Panc1 (cell line): Measurements from ENCODE around the gene PANX2. TPM values are rescaled to one million over a fixed set of nuclear protein-coding genes. Genes with fewer than 3 reads are reported as not detected.

Experiments
- ATAC-seq: fragments of 200-7000 bp; cut with Tn5 transposase; 2 replicates; pipeline ENCODE4 v1.9.1; 2020; ENCODE audit warnings: mild to moderate bottlenecking, moderate library complexity
- BruUV-seq: library from RNA; stranded (reverse); fragments of 400-500 nt; replicated peaks from 2 replicates; lab custom pipeline; 2021; lab: Mats Ljungman, UMichigan
- CTCF ChIA-PET: fragments of 300-600 bp; sonication (Branson Sonifier 250); formaldehyde crosslinking; loops from one replicate; lab custom pipeline; 2022; ENCODE audit warnings: antibody characterized with exemption; lab: Charles Lee
- POLR2A ChIA-PET: fragments of 300-600 bp; sonication (Branson Sonifier 250); formaldehyde crosslinking; loops from one replicate; lab custom pipeline; 2022; ENCODE audit warnings: antibody characterized with exemption; lab: Charles Lee
- DNase-seq: peaks from one replicate; pipeline ENCODE4 v3.0.0-alpha.2; 2010; ENCODE audit warnings: low read depth, low spot score
- H3K27ac ChIP-seq: 2 replicates; pipeline ENCODE4 v1.5.1; 2011; ENCODE audit warnings: mild to moderate bottlenecking, low read length, inconsistent platforms
- H3K27me3 ChIP-seq: fragments of 200-500 bp; sonication (Bioruptor generic); 2 replicates; pipeline ENCODE4 v1.6.0; 2014; ENCODE audit warnings: low read length, inconsistent platforms; ENCODE audit not compliant: control insufficient read depth, insufficient read depth
- H3K36me3 ChIP-seq: fragments of 200-500 bp; sonication (Bioruptor generic); 2 replicates; pipeline ENCODE4 v1.5.1; 2014; ENCODE audit warnings: inconsistent platforms, mild to moderate bottlenecking, low read length, moderate library complexity; ENCODE audit not compliant: control insufficient read depth, insufficient read depth
- H3K4me1 ChIP-seq: 2 replicates; pipeline ENCODE4 v1.5.1; 2011; ENCODE audit warnings: inconsistent platforms, mild to moderate bottlenecking, low read length, moderate library complexity; ENCODE audit not compliant: control insufficient read depth, insufficient read depth
- H3K4me3 ChIP-seq, 2 experiments: 2 replicates each; pipeline ENCODE4 v1.5.1; 2011 to 2012; ENCODE audit warnings: low read depth in 2 of 2, low read length in 2 of 2, mild to moderate bottlenecking in 2 of 2, inconsistent platforms in 1 of 2, moderate library complexity in 1 of 2
- H3K9me3 ChIP-seq: fragments of 200-500 bp; sonication (Bioruptor generic); 2 replicates; pipeline ENCODE4 v1.5.1; 2014; ENCODE audit warnings: low read depth, mild to moderate bottlenecking, inconsistent platforms, low read length, moderate library complexity; ENCODE audit not compliant: control insufficient read depth, insufficient read depth
- POLR2AphosphoS5 ChIP-seq: IDR thresholded peaks from 2 replicates; pipeline ENCODE4 v1.6.1; 2012; ENCODE audit warnings: mild to moderate bottlenecking, low read depth, low read length, moderate library complexity
- SIN3A ChIP-seq: IDR thresholded peaks from 2 replicates; pipeline ENCODE4 v1.6.1; 2012; ENCODE audit warnings: low read depth, mild to moderate bottlenecking, low read length, moderate library complexity, borderline replicate concordance; ENCODE audit not compliant: insufficient read depth
- TCF7L2 ChIP-seq: IDR thresholded peaks from 2 replicates; pipeline ENCODE4 v1.6.1; 2011; ENCODE audit warnings: mild to moderate bottlenecking, low read depth, low read length, inconsistent platforms
- in situ Hi-C: cut with HindIII; loops from 2 replicates; pipeline ENCODE4 v1.10.0; 2016; ENCODE audit warnings: low sequenced_read_pairs, low pct_unique_long_range_greater_than_20kb
- intact Hi-C: fragments of 100-400 bp; cut with micrococcal nuclease; formaldehyde crosslinking; loops from one replicate; pipeline ENCODE4 v1.10.0; 2022; ENCODE audit not compliant: unreplicated experiment
- total RNA-seq: library from RNA; stranded (reverse); gene quantifications from one replicate; pipeline ENCODE4 v1.2.1, GENCODE V29; 2021; ENCODE audit not compliant: unreplicated experiment
- TF ChIP-seq, protein P1 (sequence below), 2 experiments: IDR thresholded peaks; 2 replicates each; pipeline ENCODE4 v1.6.1; 2011 to 2012; ENCODE audit warnings: low read depth in 2 of 2, control low read depth in 1 of 2, low read length in 1 of 2, mild to moderate bottlenecking in 1 of 2, moderate library complexity in 1 of 2; ENCODE audit not compliant: insufficient read depth in 1 of 2
- TF ChIP-seq, protein P2 (sequence below): fragments of 450-650 bp; IDR thresholded peaks from 2 replicates; pipeline ENCODE4 v1.5.1; 2017; ENCODE audit warnings: mild to moderate bottlenecking

Gene PANX2
- total RNA-seq, 1 experiment from 2014 or later, result 0.77 TPM

DNA sequence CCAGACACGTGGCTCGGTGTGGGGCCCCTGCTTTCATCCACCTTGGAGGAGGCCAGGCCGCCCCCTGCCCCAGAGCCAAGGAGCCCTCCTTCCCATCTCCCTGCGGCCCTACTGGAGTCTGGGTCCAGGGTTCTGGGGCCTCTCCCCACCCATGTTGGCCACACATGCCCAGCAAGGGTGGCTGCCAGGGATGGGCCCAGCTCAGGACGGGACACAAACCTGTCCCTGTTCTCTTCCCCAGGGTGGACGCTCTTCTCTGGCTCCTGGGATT is 4.6 kb downstream of the PANX2 start:
- ATAC-seq (no peak), DNase-seq (no peak)
- H3K27me3 ChIP-seq, result no peaks in the 10 kb centered on the region
- ChIA-PET CTCF (no interaction called here), POLR2A (no interaction called here)
- H3K9me3 ChIP-seq, result no peaks in the 10 kb centered on the region
- H3K27ac ChIP-seq, result no peak overlapping the region
- H3K4me1 ChIP-seq, result no peaks in the 10 kb centered on the region
- TF ChIP-seq POLR2AphosphoS5 (no peak), SIN3A (no peak)
- TF ChIP-seq, protein P1, sequence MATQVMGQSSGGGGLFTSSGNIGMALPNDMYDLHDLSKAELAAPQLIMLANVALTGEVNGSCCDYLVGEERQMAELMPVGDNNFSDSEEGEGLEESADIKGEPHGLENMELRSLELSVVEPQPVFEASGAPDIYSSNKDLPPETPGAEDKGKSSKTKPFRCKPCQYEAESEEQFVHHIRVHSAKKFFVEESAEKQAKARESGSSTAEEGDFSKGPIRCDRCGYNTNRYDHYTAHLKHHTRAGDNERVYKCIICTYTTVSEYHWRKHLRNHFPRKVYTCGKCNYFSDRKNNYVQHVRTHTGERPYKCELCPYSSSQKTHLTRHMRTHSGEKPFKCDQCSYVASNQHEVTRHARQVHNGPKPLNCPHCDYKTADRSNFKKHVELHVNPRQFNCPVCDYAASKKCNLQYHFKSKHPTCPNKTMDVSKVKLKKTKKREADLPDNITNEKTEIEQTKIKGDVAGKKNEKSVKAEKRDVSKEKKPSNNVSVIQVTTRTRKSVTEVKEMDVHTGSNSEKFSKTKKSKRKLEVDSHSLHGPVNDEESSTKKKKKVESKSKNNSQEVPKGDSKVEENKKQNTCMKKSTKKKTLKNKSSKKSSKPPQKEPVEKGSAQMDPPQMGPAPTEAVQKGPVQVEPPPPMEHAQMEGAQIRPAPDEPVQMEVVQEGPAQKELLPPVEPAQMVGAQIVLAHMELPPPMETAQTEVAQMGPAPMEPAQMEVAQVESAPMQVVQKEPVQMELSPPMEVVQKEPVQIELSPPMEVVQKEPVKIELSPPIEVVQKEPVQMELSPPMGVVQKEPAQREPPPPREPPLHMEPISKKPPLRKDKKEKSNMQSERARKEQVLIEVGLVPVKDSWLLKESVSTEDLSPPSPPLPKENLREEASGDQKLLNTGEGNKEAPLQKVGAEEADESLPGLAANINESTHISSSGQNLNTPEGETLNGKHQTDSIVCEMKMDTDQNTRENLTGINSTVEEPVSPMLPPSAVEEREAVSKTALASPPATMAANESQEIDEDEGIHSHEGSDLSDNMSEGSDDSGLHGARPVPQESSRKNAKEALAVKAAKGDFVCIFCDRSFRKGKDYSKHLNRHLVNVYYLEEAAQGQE (IDR thresholded peaks at IDR 0.05; ENCODE audit: insufficient read depth in 1 of 2, low read depth in 2 of 2, low read length in 1 of 2), result no peak
- BruUV-seq, result no TSS peak
- H3K4me3 ChIP-seq, result no peak overlapping the region
- intact Hi-C loops (no loop called here), in situ Hi-C loops (no loop called here)
- no peaks in the 10 kb centered on the region for H3K36me3 ChIP-seq

DNA sequence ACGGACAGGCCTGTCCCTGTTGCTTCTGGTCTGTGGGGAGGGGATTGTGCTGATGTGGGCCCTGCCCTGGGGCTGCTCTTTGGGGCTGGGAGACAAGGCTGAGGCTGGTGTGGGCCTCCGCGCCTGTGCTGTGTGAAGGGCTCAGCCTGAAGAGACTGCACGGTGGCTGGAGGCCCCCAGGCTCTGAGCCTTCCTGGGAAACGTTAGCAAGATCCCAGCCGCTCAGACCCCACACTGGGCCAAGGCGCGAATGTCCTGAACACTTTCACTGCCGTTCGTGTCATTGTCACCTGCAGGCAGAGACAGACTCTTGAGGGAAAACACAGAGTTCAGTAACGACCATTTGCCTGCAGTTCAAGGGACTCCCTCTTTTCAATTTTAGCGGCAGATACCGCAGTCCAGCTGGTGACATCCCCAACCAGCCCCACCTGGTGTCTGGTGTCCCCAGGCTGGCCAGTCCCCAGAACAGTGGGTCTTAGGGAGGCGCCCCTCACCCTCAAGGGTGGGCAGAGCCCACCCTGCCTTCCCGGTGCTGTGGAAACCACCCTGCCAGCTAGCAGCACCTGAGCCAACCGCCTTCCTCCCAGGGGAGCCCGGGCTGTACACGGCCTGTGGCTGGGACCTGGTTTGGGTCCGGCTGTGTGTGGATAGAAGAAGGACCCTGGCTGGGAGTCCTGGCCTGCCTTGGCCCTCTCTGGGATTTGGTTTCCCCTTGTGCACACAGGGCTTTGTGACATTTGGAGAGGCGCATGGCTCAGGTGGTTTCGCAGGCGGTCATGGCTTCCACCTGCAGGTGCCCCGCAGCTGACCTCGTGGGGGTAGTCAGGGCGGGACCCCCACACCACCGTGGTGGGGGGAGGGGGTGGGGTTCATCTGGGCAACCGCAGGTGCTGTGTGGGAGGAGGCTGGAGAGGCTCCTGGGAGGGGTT is 5.7 kb downstream of the PANX2 start:
- no peak for DNase-seq
- Histone ChIP-seq H3K4me1 (no peaks in the 10 kb centered on the region), H3K9me3 (no peaks in the 10 kb centered on the region), H3K36me3 (no peaks in the 10 kb centered on the region), H3K4me3 (no peak overlapping the region), H3K27ac (no peak overlapping the region), H3K27me3 (no peaks in the 10 kb centered on the region)
- ChIA-PET CTCF (interaction anchor here (0.6 kb wide), 1 partner anchor 359 kb away, joined by 9 read pairs; no protein-coding TSS in a partner anchor), POLR2A (no interaction called here)
- BruUV-seq, result no TSS peak
- TF ChIP-seq, protein P1 (IDR thresholded peaks at IDR 0.05; ENCODE audit: insufficient read depth in 1 of 2, low read depth in 2 of 2, low read length in 1 of 2), result no peak
- TF ChIP-seq POLR2AphosphoS5 (no peak), TCF7L2 (no peak)
- TF ChIP-seq, protein P2, sequence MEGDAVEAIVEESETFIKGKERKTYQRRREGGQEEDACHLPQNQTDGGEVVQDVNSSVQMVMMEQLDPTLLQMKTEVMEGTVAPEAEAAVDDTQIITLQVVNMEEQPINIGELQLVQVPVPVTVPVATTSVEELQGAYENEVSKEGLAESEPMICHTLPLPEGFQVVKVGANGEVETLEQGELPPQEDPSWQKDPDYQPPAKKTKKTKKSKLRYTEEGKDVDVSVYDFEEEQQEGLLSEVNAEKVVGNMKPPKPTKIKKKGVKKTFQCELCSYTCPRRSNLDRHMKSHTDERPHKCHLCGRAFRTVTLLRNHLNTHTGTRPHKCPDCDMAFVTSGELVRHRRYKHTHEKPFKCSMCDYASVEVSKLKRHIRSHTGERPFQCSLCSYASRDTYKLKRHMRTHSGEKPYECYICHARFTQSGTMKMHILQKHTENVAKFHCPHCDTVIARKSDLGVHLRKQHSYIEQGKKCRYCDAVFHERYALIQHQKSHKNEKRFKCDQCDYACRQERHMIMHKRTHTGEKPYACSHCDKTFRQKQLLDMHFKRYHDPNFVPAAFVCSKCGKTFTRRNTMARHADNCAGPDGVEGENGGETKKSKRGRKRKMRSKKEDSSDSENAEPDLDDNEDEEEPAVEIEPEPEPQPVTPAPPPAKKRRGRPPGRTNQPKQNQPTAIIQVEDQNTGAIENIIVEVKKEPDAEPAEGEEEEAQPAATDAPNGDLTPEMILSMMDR, result no peak
- no peak for ATAC-seq
- in situ Hi-C loops (no loop called here), intact Hi-C loops (no loop called here)
